Upper lobe of right lung (tissue), 1 donor: ENCODE results near the gene ERG. TPM values are rescaled to one million over a fixed set of nuclear protein-coding genes. Genes with fewer than 3 reads are reported as not detected.
A peak's percentile ranks its signal among the peaks of the same experiment; 100 is the strongest.

Experiments used
- ATAC-seq: fragments of 200-7000 bp; cut with Tn5 transposase; one replicate; pipeline ENCODE4 v1.9.1; 2020; ENCODE audit warnings: mild to moderate bottlenecking, moderate library complexity
- DNase-seq: peaks from one replicate; pipeline ENCODE4 v3.0.0-alpha.2; 2020
- H3K27ac ChIP-seq: fragments of 200-600 bp; one replicate; pipeline ENCODE4 v1.8.0; 2022
- H3K27me3 ChIP-seq: fragments of 200-600 bp; one replicate; pipeline ENCODE4 v1.8.0; 2022; ENCODE audit warnings: mild to moderate bottlenecking
- H3K36me3 ChIP-seq: fragments of 200-600 bp; one replicate; pipeline ENCODE4 v1.8.0; 2022
- H3K4me1 ChIP-seq: fragments of 200-600 bp; one replicate; pipeline ENCODE4 v1.8.0; 2022
- H3K4me3 ChIP-seq: fragments of 200-600 bp; one replicate; pipeline ENCODE4 v1.8.0; 2022; ENCODE audit warnings: mild to moderate bottlenecking
- H3K9me3 ChIP-seq: fragments of 200-600 bp; one replicate; pipeline ENCODE4 v1.8.0; 2022
- CTCF ChIP-seq: fragments of 200-600 bp; IDR thresholded peaks from one replicate; pipeline ENCODE4 v1.8.0; 2022; ENCODE audit warnings: antibody characterized with exemption
- intact Hi-C: fragments of 100-400 bp; cut with DNase I; formaldehyde crosslinking; loops from one replicate; pipeline ENCODE4 v1.11.0; 2022
- total RNA-seq: library from RNA; stranded (reverse); fragmentation: NEBNext Ultra II Directional; extraction: Animal tissue kit (Norgen Biotek cat#: 25700); gene quantifications from one replicate; pipeline ENCODE4 v1.2.1, GENCODE V29; 2021
- donor health status: DM: no; HTN: yes; CAD: no; lungs with severe emphysema.

Gene ERG
- total RNA-seq, 1 donor from 2014 or later: 36.7 TPM

GRCh38 chr21:38379147-38379546, 119.1 kb downstream of the ERG start:
- no peaks in the 10 kb centered on the region for H3K4me1 ChIP-seq
- TF ChIP-seq CTCF: no peak
- no peak overlapping the region for H3K4me3 ChIP-seq

GRCh38 chr21:38377165-38378088, 120.8 kb downstream of the ERG start:
- no peaks in the 10 kb centered on the region for H3K4me1 ChIP-seq
- no peak overlapping the region for H3K27ac ChIP-seq
- H3K27me3 ChIP-seq: no peaks in the 10 kb centered on the region
- TF ChIP-seq CTCF: no peak
- no peak overlapping the region for H3K4me3 ChIP-seq
- ATAC-seq: no peak
- DNase-seq: no peak
- H3K36me3 ChIP-seq: no peaks in the 10 kb centered on the region
- intact Hi-C loops: no loop called here
- no peaks in the 10 kb centered on the region for H3K9me3 ChIP-seq

More at GRCh38 chr21:38379147-38379546, 119.1 kb downstream of the ERG start:
- Histone ChIP-seq H3K27me3 (no peaks in the 10 kb centered on the region), H3K27ac (no peak overlapping the region), H3K36me3 (no peaks in the 10 kb centered on the region), H3K9me3 (no peaks in the 10 kb centered on the region)
- ATAC-seq (no peak), DNase-seq (no peak)
- intact Hi-C loops: no loop called here

GRCh38 chr21:38376693-38377092, 121.6 kb downstream of the ERG start:
- DNase-seq (no peak), ATAC-seq (peak; percentile 70)
- TF ChIP-seq CTCF: no peak
- Histone ChIP-seq H3K9me3 (no peaks in the 10 kb centered on the region), H3K36me3 (no peaks in the 10 kb centered on the region), H3K27me3 (no peaks in the 10 kb centered on the region), H3K4me3 (peak overlapping the region; percentile 25), H3K27ac (no peak overlapping the region), H3K4me1 (no peaks in the 10 kb centered on the region)
- intact Hi-C loops: no loop called here

GRCh38 chr21:38376235-38376634, 122.0 kb downstream of the ERG start:
- Histone ChIP-seq H3K27me3 (no peaks in the 10 kb centered on the region), H3K36me3 (no peaks in the 10 kb centered on the region), H3K9me3 (no peaks in the 10 kb centered on the region), H3K4me1 (no peaks in the 10 kb centered on the region), H3K4me3 (peak overlapping the region; percentile 25), H3K27ac (peak overlapping the region; percentile 13)
- intact Hi-C loops: no loop called here
- TF ChIP-seq CTCF: no peak
- DNase-seq (no peak), ATAC-seq (peak; percentile 85)

- H3K36me3 ChIP-seq: no peaks in the 10 kb centered on the region
- H3K9me3 ChIP-seq: no peaks in the 10 kb centered on the region
- TF ChIP-seq CTCF: no peak
- DNase-seq (no peak), ATAC-seq (no peak)
- no peak overlapping the region for H3K27ac ChIP-seq
- no peak overlapping the region for H3K4me3 ChIP-seq
- H3K27me3 ChIP-seq: no peaks in the 10 kb centered on the region
- H3K4me1 ChIP-seq: no peaks in the 10 kb centered on the region
- intact Hi-C loops: no loop called here
These were observed 130.6 kb downstream of the ERG start for GRCh38 chr21:38367646-38368045.
